ENCODE measurements around the gene LAMP5.

- 0 out of 2 replicates have a peak, but pooled peaks have one; percentile 14 for TF ChIP-seq POLR2AphosphoS5 (IDR thresholded peaks at IDR 0.05; ENCODE audit: low read depth)
- TF ChIP-seq CTCF (conservative IDR thresholded peaks at IDR 0.05; ENCODE audit: low read depth in 2 of 2) = no peak
- TF ChIP-seq NANOG (IDR thresholded peaks at IDR 0.05; ENCODE audit: borderline replicate concordance) = peak; percentile 92
- no peak for TF ChIP-seq EZH2 (IDR thresholded peaks at IDR 0.05; ENCODE audit: low read depth, unreplicated experiment)
- no peak for TF ChIP-seq JUNB (IDR thresholded peaks at IDR 0.05; ENCODE audit: unreplicated experiment)
- no peak for TF ChIP-seq REST (IDR thresholded peaks at IDR 0.05; ENCODE audit: unreplicated experiment)
- TF ChIP-seq EZH2phosphoT487 (IDR thresholded peaks at IDR 0.05; ENCODE audit: unreplicated experiment) = no peak
Observed at GRCh38 chr20:9572670-9573069, 58.3 kb downstream of the LAMP5 start.

Measured in GM23338 (cell line).